MCF 10A (cell line): ENCODE measurements around the gene EIF4B. TPM values are rescaled to one million over a fixed set of nuclear protein-coding genes. Genes with fewer than 3 reads are reported as not detected.
A peak's percentile ranks its signal among the peaks of the same experiment; 100 is the strongest.
"Not testable (repeated sequence)": the region's sequence is repeated elsewhere in the genome, so short reads cannot be mapped to it uniquely, and the experiment has no call there.

Experiments used
- BruUV-seq: library from RNA; stranded (reverse); fragments of 400-500 nt; replicated peaks from 2 replicates; lab custom pipeline; 2021; lab: Mats Ljungman, UMichigan
- CTCF ChIA-PET: fragments of 300-600 bp; sonication (Branson Sonifier 250); formaldehyde crosslinking; extraction: SDS; loops from one replicate; lab custom pipeline; 2021; ENCODE audit warnings: antibody characterized with exemption, inconsistent platforms; lab: Yijun Ruan, JAX
- POLR2A ChIA-PET: fragments of 300-600, 350-650 bp; sonication (Branson Sonifier 250); formaldehyde crosslinking; extraction: SDS; loops from one replicate; lab custom pipeline; 2020; ENCODE audit warnings: antibody characterized with exemption, inconsistent platforms; lab: Yijun Ruan, JAX
- DNase-seq: peaks from one replicate; pipeline ENCODE4 v3.0.0-alpha.2; 2018; ENCODE audit not compliant: unreplicated experiment
- H3K27ac Mint-ChIP-seq: one replicate; pipeline ENCODE4 v1.8.0; 2022; ENCODE audit warnings: mild to moderate bottlenecking, low read depth, mixed read lengths; ENCODE audit not compliant: unreplicated experiment
- H3K27me3 Mint-ChIP-seq: one replicate; pipeline ENCODE4 v1.8.0; 2022; ENCODE audit warnings: mixed read lengths; ENCODE audit not compliant: insufficient read depth, unreplicated experiment
- H3K36me3 Mint-ChIP-seq: one replicate; pipeline ENCODE4 v1.8.0; 2022; ENCODE audit warnings: mild to moderate bottlenecking, moderate library complexity, mixed read lengths; ENCODE audit not compliant: insufficient read depth, unreplicated experiment
- H3K4me1 Mint-ChIP-seq: one replicate; pipeline ENCODE4 v1.8.0; 2022; ENCODE audit warnings: mixed read lengths; ENCODE audit not compliant: insufficient read depth, unreplicated experiment
- H3K4me3 Mint-ChIP-seq: one replicate; pipeline ENCODE4 v1.8.0; 2022; ENCODE audit warnings: mild to moderate bottlenecking, moderate library complexity, mixed read lengths; ENCODE audit not compliant: unreplicated experiment
- H3K9me3 Mint-ChIP-seq: one replicate; pipeline ENCODE4 v1.8.0; 2022; ENCODE audit warnings: mixed read lengths; ENCODE audit not compliant: unreplicated experiment
- intact Hi-C: fragments of 100-400 bp; cut with micrococcal nuclease; formaldehyde crosslinking; loops from 2 replicates; pipeline ENCODE4 v1.14.1; 2022
- total RNA-seq: library from RNA; stranded (reverse); gene quantifications from 2 replicates; pipeline ENCODE4 v1.2.3, GENCODE V29; 2022
- TF ChIP-seq, protein P1 (sequence below): fragments of 200-600 bp; IDR thresholded peaks from one replicate; pipeline ENCODE4 v1.8.0; 2022; ENCODE audit warnings: antibody characterized with exemption, mild to moderate bottlenecking; ENCODE audit not compliant: unreplicated experiment

Gene EIF4B
- total RNA-seq, 1 experiment from 2014 or later, result 658 TPM

DNA sequence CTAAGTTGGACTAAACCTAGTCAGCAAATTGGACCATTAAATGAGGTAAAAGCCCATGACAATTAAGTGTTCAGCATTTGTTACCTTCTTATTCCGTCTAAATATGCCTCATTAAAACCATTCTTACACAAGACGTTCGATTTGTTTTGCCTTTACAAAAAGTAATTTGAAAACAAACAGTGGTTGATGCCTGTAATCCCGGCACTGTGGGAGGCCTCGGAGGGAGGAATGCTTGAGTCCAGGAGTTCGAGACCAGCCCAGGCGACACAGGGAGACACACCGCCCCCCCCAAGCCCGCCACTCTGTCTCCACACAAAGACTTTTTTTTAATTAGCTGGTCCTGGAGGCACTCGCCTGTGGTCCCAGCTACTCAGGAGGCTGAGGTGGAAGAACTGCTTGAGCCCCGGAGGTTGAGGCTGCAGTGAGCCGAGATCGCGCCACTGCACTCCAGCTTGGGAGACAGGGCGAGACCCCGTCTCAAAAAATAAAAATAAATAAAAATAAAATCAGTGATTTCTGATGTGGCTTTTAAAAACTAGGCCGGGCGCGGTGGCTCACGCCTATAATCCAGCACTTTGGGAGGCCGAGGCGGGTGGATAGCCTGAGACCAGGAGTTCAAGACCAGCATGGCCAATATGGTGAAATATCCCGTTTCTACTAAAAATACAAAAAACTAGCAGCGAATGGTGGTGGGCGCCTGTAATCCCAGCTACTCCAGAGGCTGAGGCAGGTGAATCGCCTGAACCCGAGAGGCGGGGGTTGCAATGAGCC is 856 bp upstream of the EIF4B start:
- Mint-ChIP-seq H3K27me3 (no peaks in the 10 kb centered on the region), H3K4me3 (peak overlapping the region; percentile 98), H3K27ac (peak overlapping the region; percentile 98), H3K9me3 (no peaks in the 10 kb centered on the region), H3K36me3 (peaks cover 38% of the 10 kb centered on the region), H3K4me1 (peaks cover 30% of the 10 kb centered on the region)
- TSS peak; percentile 89 for BruUV-seq
- ChIA-PET POLR2A (interaction anchor here (0.6 to 3.1 kb wide), 46 partner anchors 8 to 1136 kb away, joined by 3 to 34 read pairs (median 4); partner anchors contain the start of genes AAAS, CSAD, KRT18 and KRT5), CTCF (interaction anchor here (0.7 to 1.7 kb wide), 5 partner anchors 13 to 134 kb away, joined by 3 to 7 read pairs (median 4); no protein-coding TSS in a partner anchor)
- intact Hi-C loops, result no loop called here
- no peak for DNase-seq
- TF ChIP-seq, protein P1, sequence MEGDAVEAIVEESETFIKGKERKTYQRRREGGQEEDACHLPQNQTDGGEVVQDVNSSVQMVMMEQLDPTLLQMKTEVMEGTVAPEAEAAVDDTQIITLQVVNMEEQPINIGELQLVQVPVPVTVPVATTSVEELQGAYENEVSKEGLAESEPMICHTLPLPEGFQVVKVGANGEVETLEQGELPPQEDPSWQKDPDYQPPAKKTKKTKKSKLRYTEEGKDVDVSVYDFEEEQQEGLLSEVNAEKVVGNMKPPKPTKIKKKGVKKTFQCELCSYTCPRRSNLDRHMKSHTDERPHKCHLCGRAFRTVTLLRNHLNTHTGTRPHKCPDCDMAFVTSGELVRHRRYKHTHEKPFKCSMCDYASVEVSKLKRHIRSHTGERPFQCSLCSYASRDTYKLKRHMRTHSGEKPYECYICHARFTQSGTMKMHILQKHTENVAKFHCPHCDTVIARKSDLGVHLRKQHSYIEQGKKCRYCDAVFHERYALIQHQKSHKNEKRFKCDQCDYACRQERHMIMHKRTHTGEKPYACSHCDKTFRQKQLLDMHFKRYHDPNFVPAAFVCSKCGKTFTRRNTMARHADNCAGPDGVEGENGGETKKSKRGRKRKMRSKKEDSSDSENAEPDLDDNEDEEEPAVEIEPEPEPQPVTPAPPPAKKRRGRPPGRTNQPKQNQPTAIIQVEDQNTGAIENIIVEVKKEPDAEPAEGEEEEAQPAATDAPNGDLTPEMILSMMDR, result no peak

DNA sequence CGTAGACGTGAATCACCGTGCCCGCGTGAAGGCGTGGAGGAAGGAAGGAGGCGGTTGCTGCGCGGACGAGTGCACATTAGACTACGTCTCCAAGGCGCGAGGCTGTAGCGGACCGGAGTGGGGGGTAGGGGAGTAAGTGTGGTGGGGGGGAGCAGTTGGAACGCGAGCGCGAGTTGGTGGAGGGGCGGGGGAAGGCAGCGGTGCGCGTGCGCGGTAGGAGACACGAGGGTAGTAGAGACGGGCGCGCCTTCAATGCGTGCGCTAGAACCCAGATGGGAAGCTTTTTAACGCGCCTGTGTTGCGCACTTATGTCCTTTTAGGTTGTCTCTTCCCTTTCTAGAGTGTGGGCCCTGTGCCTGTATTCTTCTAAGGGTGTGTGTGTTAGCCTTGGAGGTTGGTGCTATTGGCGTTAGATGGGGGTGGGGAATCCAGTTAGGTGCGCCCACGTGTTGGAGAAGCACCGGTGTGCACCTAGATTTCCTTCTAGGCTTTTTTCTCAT is 604 bp downstream of the EIF4B start:
- no peaks in the 10 kb centered on the region for H3K9me3 Mint-ChIP-seq
- peak; percentile 78 for DNase-seq
- no peaks in the 10 kb centered on the region for H3K27me3 Mint-ChIP-seq
- BruUV-seq, result TSS peak; percentile 52
- peak overlapping the region; percentile 98 for H3K4me3 Mint-ChIP-seq
- TF ChIP-seq, protein P1, result no peak
- POLR2A ChIA-PET, result interaction anchor here (0.6 to 3.1 kb wide), 26 partner anchors 10 to 1137 kb away, joined by 3 to 34 read pairs (median 6); partner anchors contain the start of genes CSAD, KRT18, KRT5 and SP1
- H3K27ac Mint-ChIP-seq, result peak overlapping the region; percentile 98
- H3K4me1 Mint-ChIP-seq, result peaks cover 34% of the 10 kb centered on the region
- intact Hi-C loops, result loop anchor here (2.0 kb wide), 1 partner anchor 72 kb away; the partner anchor contains the start of gene SPRYD3
- CTCF ChIA-PET, result interaction anchor here (0.5 to 1.7 kb wide), 7 partner anchors 10 to 738 kb away, joined by 3 to 7 read pairs (median 4); no protein-coding TSS in a partner anchor
- peaks cover 52% of the 10 kb centered on the region for H3K36me3 Mint-ChIP-seq

DNA sequence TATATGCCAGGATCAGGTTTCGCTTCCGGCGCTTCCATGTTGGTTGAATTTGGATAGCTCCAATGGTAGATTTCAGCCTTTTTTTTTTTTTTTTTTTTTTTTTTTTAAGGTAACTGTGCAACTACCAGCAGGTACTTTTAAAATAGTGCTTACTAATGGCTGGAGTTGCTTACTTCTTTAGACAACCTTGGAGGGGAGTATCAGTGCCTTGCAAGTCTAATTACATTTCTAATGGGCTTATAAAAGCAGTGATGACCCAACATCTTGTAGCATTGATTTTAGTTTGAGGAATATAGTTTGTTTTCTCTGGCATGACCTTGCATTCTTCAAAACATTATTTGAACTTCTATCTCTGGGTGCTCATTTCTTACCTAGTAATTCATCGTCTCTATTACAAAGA is 1.1 kb downstream of the EIF4B start:
- no TSS peak for BruUV-seq
- no peaks in the 10 kb centered on the region for H3K9me3 Mint-ChIP-seq
- peak overlapping the region; percentile 98 for H3K4me3 Mint-ChIP-seq
- H3K27ac Mint-ChIP-seq, result peak overlapping the region; percentile 98
- CTCF ChIA-PET, result interaction anchor here (0.5 to 1.3 kb wide), 8 partner anchors 10 to 739 kb away, joined by 3 to 5 read pairs (median 3); no protein-coding TSS in a partner anchor
- TF ChIP-seq, protein P1, result no peak
- no peak for DNase-seq
- intact Hi-C loops, result loop anchor here (2.0 kb wide), 1 partner anchor 71 kb away; the partner anchor contains the start of gene SPRYD3
- peaks cover 36% of the 10 kb centered on the region for H3K4me1 Mint-ChIP-seq
- H3K27me3 Mint-ChIP-seq, result no peaks in the 10 kb centered on the region
- peaks cover 57% of the 10 kb centered on the region for H3K36me3 Mint-ChIP-seq
- POLR2A ChIA-PET, result interaction anchor here (0.6 to 3.1 kb wide), 18 partner anchors 10 to 490 kb away, joined by 3 to 34 read pairs (median 4); partner anchors contain the start of genes CSAD, KRT5, SP1 and TNS2

DNA sequence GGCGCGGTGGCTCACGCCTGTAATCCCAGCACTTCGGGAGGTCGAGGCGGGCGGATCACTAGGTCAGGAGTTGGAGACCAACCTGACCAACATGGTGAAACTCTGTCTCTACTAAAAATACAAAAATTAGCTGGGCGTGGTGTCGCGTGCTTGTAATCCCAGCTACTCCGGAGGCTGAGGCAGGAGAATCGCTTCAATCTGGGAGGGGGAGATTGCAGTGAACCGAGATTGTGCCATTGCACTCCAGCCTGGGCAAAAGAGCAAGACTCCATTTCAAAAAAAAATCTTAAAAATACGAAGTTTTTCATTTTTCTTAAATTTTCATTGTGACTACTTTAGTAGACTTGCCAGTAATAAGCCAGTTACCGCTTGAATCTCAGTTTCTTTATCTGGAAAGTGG is 2.5 kb downstream of the EIF4B start:
- H3K36me3 Mint-ChIP-seq, result peaks cover 68% of the 10 kb centered on the region
- H3K4me3 Mint-ChIP-seq, result peak overlapping the region; percentile 98
- not testable (repeated sequence) for H3K9me3 Mint-ChIP-seq

More for the DNA sequence above, 2.5 kb downstream of the EIF4B start:
- BruUV-seq, H3K27ac Mint-ChIP-seq, DNase-seq, intact Hi-C loops, H3K27me3 Mint-ChIP-seq: not testable (repeated sequence)
- ChIA-PET CTCF (interaction anchor here (0.7 to 1.2 kb wide), 4 partner anchors 14 to 51 kb away, joined by 3 to 4 read pairs (median 4); no protein-coding TSS in a partner anchor), POLR2A (interaction anchor here (0.6 to 1.7 kb wide), 4 partner anchors 30 to 492 kb away, joined by 3 to 4 read pairs (median 4); no protein-coding TSS in a partner anchor)
- peaks cover 36% of the 10 kb centered on the region for H3K4me1 Mint-ChIP-seq
